Epithelial cell of proximal tubule (primary cell): ENCODE data around the gene TGFBR3L. TPM values are rescaled to one million over a fixed set of nuclear protein-coding genes. Genes with fewer than 3 reads are reported as not detected.
A peak's percentile ranks its signal among the peaks of the same experiment; 100 is the strongest.

Experiments used
- DNase-seq: peaks from one replicate; pipeline ENCODE4 v3.0.0-alpha.2; 2011; ENCODE audit warnings: low read depth
- H3K4me3 ChIP-seq: 2 replicates; pipeline ENCODE4 v1.5.1; 2011; ENCODE audit warnings: low read depth, mild to moderate bottlenecking, low read length
- CTCF ChIP-seq: conservative IDR thresholded peaks from 2 replicates; pipeline ENCODE4 v1.5.1; 2012; ENCODE audit warnings: low read depth, mild to moderate bottlenecking, low read length
- total RNA-seq: library from RNA; depleted of rRNA; stranded (reverse); fragments of >200 nt; gene quantifications from 2 replicates; pipeline ENCODE4 v1.2.3, GENCODE V29; 2015

Gene TGFBR3L
- total RNA-seq, 1 donor from 2014 or later: 16.8 TPM

- DNase-seq: no peak
- no peak for TF ChIP-seq CTCF
- H3K4me3 ChIP-seq: peak overlapping the region; percentile 93
Measured at GRCh38 chr19:7941895-7942596, 27.4 kb downstream of the TGFBR3L start.

- TF ChIP-seq CTCF: no peak
- peak overlapping the region; percentile 93 for H3K4me3 ChIP-seq
- no peak for DNase-seq
Measured at GRCh38 chr19:7942981-7943443, 28.4 kb downstream of the TGFBR3L start.

- peak within 1 kb of the TSS; percentile 93 for H3K4me3 ChIP-seq
- TF ChIP-seq CTCF: no peak
- peak; percentile 91 for DNase-seq
Measured at GRCh38 chr19:7943444-7944176, 29.0 kb downstream of the TGFBR3L start, which contains the start of gene TIMM44. TIMM44 (minus strand) TSS chr19:7943666; CDS start chr19:7943651, 15 bp downstream.

- peak overlapping the region; percentile 93 for H3K4me3 ChIP-seq
- peak; percentile 90 for TF ChIP-seq CTCF
- no peak for DNase-seq
Measured at GRCh38 chr19:7944177-7944761, 29.6 kb downstream of the TGFBR3L start.

- no peak overlapping the region for H3K4me3 ChIP-seq
- DNase-seq: no peak
- TF ChIP-seq CTCF: no peak
Measured at GRCh38 chr19:7947939-7948338, 33.3 kb downstream of the TGFBR3L start.

- no peak overlapping the region for H3K4me3 ChIP-seq
- no peak for DNase-seq
- no peak for TF ChIP-seq CTCF
Measured at GRCh38 chr19:7953060-7953459, 38.4 kb downstream of the TGFBR3L start.
